ENCODE results near the gene SETD2.

DNA sequence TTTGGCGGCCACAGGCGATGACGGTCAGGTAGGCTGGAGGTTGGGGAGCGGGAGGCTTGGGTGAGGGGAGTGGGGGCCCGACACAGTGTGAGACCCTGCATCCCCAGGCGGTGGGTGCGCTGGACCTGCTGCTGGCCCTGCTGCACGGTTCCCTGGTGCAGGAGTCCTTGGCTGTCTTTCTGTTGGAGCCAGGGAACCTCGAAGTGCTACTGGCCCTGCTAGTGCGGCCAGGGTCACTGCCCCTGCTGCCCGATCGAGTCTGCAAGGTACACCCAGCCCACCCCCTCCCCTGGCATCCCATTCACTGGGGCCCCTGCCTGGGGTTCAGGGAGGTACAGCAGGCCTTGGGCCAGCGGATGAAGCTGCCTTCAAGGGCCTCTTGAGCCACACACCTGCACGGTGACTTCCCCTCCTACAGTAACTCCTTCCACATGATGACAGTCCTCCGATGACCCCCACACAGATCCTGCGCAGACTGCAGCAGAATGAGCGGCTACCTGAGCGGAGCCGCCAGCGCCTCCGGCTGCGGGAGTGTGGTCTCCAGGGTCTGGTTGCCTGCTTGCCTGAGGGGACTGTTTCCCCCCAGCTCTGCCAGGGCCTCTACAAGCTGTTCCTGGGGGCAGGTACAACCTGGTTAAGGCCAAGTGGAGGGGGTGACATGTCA lies 164.9 kb downstream of the SETD2 start:
- TF ChIP-seq, protein P1, sequence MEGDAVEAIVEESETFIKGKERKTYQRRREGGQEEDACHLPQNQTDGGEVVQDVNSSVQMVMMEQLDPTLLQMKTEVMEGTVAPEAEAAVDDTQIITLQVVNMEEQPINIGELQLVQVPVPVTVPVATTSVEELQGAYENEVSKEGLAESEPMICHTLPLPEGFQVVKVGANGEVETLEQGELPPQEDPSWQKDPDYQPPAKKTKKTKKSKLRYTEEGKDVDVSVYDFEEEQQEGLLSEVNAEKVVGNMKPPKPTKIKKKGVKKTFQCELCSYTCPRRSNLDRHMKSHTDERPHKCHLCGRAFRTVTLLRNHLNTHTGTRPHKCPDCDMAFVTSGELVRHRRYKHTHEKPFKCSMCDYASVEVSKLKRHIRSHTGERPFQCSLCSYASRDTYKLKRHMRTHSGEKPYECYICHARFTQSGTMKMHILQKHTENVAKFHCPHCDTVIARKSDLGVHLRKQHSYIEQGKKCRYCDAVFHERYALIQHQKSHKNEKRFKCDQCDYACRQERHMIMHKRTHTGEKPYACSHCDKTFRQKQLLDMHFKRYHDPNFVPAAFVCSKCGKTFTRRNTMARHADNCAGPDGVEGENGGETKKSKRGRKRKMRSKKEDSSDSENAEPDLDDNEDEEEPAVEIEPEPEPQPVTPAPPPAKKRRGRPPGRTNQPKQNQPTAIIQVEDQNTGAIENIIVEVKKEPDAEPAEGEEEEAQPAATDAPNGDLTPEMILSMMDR (IDR thresholded peaks at IDR 0.05; ENCODE audit: low read depth, low read length, missing input control): no peak
- TF ChIP-seq JUND (IDR thresholded peaks at IDR 0.05): no peak
- TF ChIP-seq SP1 (IDR thresholded peaks at IDR 0.05): no peak
- TF ChIP-seq, protein P2, sequence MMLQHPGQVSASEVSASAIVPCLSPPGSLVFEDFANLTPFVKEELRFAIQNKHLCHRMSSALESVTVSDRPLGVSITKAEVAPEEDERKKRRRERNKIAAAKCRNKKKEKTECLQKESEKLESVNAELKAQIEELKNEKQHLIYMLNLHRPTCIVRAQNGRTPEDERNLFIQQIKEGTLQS (IDR thresholded peaks at IDR 0.05): no peak
- TF ChIP-seq TAF1 (conservative IDR thresholded peaks at IDR 0.05): no peak
- TF ChIP-seq RAD21 (IDR thresholded peaks at IDR 0.05): no peak
- TF ChIP-seq, protein P3, sequence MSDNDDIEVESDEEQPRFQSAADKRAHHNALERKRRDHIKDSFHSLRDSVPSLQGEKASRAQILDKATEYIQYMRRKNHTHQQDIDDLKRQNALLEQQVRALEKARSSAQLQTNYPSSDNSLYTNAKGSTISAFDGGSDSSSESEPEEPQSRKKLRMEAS (IDR thresholded peaks at IDR 0.05): no peak
- TF ChIP-seq GABPA (IDR thresholded peaks at IDR 0.05 in 1 of 2, conservative IDR thresholded peaks at IDR 0.05 in 1 of 2): no peak
- no peak for TF ChIP-seq HNF4G (IDR thresholded peaks at IDR 0.05)
- TF ChIP-seq, protein P4, sequence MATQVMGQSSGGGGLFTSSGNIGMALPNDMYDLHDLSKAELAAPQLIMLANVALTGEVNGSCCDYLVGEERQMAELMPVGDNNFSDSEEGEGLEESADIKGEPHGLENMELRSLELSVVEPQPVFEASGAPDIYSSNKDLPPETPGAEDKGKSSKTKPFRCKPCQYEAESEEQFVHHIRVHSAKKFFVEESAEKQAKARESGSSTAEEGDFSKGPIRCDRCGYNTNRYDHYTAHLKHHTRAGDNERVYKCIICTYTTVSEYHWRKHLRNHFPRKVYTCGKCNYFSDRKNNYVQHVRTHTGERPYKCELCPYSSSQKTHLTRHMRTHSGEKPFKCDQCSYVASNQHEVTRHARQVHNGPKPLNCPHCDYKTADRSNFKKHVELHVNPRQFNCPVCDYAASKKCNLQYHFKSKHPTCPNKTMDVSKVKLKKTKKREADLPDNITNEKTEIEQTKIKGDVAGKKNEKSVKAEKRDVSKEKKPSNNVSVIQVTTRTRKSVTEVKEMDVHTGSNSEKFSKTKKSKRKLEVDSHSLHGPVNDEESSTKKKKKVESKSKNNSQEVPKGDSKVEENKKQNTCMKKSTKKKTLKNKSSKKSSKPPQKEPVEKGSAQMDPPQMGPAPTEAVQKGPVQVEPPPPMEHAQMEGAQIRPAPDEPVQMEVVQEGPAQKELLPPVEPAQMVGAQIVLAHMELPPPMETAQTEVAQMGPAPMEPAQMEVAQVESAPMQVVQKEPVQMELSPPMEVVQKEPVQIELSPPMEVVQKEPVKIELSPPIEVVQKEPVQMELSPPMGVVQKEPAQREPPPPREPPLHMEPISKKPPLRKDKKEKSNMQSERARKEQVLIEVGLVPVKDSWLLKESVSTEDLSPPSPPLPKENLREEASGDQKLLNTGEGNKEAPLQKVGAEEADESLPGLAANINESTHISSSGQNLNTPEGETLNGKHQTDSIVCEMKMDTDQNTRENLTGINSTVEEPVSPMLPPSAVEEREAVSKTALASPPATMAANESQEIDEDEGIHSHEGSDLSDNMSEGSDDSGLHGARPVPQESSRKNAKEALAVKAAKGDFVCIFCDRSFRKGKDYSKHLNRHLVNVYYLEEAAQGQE (IDR thresholded peaks at IDR 0.05): no peak
- TF ChIP-seq ZBTB33 (IDR thresholded peaks at IDR 0.05): no peak
